Measurements from ENCODE around the gene TK1.

The TK1 gene

GRCh38 chr17:78224231-78225087 is 37.6 kb upstream of the TK1 start:
- no peak for TF ChIP-seq SPI1 (IDR thresholded peaks at IDR 0.05; ENCODE audit: borderline replicate concordance, low read depth)
- TF ChIP-seq CTCF (IDR thresholded peaks at IDR 0.05; ENCODE audit: insufficient read depth, low read length): no peak
- TF ChIP-seq GABPA (IDR thresholded peaks at IDR 0.05; ENCODE audit: low read depth): no peak
- TF ChIP-seq REST (IDR thresholded peaks at IDR 0.05; ENCODE audit: insufficient replicate concordance, low read depth): no peak
- no peak for TF ChIP-seq POLR2AphosphoS5 (IDR thresholded peaks at IDR 0.05; ENCODE audit: low read depth)
- Histone ChIP-seq H3K4me3 (replicated peaks; ENCODE audit: insufficient read depth, low read length) (no peak overlapping the region), H3K27ac (replicated peaks) (no peak overlapping the region), H3K27me3 (ENCODE audit: insufficient read depth, poor library complexity, severe bottlenecking) (peaks cover 10% of the 10 kb centered on the region)
- no peak for DNase-seq (ENCODE audit: low read depth in 1 of 2, low spot score in 1 of 2)

GRCh38 chr17:78223765-78224164 is 36.9 kb upstream of the TK1 start:
- no peak for DNase-seq (ENCODE audit: low read depth in 1 of 2, low spot score in 1 of 2)
- Histone ChIP-seq H3K27ac (replicated peaks) (no peak overlapping the region), H3K27me3 (ENCODE audit: insufficient read depth, poor library complexity, severe bottlenecking) (peaks cover 10% of the 10 kb centered on the region), H3K4me3 (replicated peaks; ENCODE audit: insufficient read depth, low read length) (no peak overlapping the region)
- TF ChIP-seq POLR2AphosphoS5 (IDR thresholded peaks at IDR 0.05; ENCODE audit: low read depth): no peak
- no peak for TF ChIP-seq REST (IDR thresholded peaks at IDR 0.05; ENCODE audit: insufficient replicate concordance, low read depth)
- TF ChIP-seq CTCF (IDR thresholded peaks at IDR 0.05; ENCODE audit: insufficient read depth, low read length): no peak
- no peak for TF ChIP-seq SPI1 (IDR thresholded peaks at IDR 0.05; ENCODE audit: borderline replicate concordance, low read depth)
- no peak for TF ChIP-seq GABPA (IDR thresholded peaks at IDR 0.05; ENCODE audit: low read depth)

GRCh38 chr17:78223061-78223460 is 36.2 kb upstream of the TK1 start:
- no peak overlapping the region for H3K4me3 ChIP-seq (replicated peaks; ENCODE audit: insufficient read depth, low read length)
- H3K27me3 ChIP-seq (ENCODE audit: insufficient read depth, poor library complexity, severe bottlenecking): peaks cover 10% of the 10 kb centered on the region
- no peak for DNase-seq (ENCODE audit: low read depth in 1 of 2, low spot score in 1 of 2)
- TF ChIP-seq SPI1 (IDR thresholded peaks at IDR 0.05; ENCODE audit: borderline replicate concordance, low read depth) (no peak), REST (IDR thresholded peaks at IDR 0.05; ENCODE audit: insufficient replicate concordance, low read depth) (no peak), CTCF (IDR thresholded peaks at IDR 0.05; ENCODE audit: insufficient read depth, low read length) (no peak), POLR2AphosphoS5 (IDR thresholded peaks at IDR 0.05; ENCODE audit: low read depth) (no peak), GABPA (IDR thresholded peaks at IDR 0.05; ENCODE audit: low read depth) (no peak)
- no peak overlapping the region for H3K27ac ChIP-seq (replicated peaks)
